ENCODE data around the gene ZNF394.

Gene ZNF394

GRCh38 chr7:99447943-99448342, 52.1 kb downstream of the ZNF394 start:
- no peak for DNase-seq

GRCh38 chr7:99446096-99446495, 54.0 kb downstream of the ZNF394 start:
- DNase-seq: no peak
